Sigmoid colon (tissue), 7 donors: ENCODE results near the gene SPTBN4. TPM values are rescaled to one million over a fixed set of nuclear protein-coding genes. Genes with fewer than 3 reads are reported as not detected.

Experiments
- DNase-seq: peaks from one replicate; pipeline ENCODE4 v3.0.0-alpha.2; 2019
- H3K27ac ChIP-seq, 4 donors: fragments of 200-600 bp; sonication (generic); one replicate each; pipeline ENCODE4 v1.5.1; 2016 to 2019; ENCODE audit warnings: mild to moderate bottlenecking in 1 of 4
- H3K27me3 ChIP-seq, 3 donors: fragments of 200-600 bp; sonication (generic); one replicate each; pipeline ENCODE4 v1.5.1; 2019; ENCODE audit warnings: mild to moderate bottlenecking in 1 of 3
- H3K36me3 ChIP-seq, 4 donors: fragments of 200-600 bp; sonication (generic); one replicate each; pipeline ENCODE4 v1.5.1; 2016 to 2019
- H3K4me1 ChIP-seq, 4 donors: fragments of 200-600 bp; sonication (generic); one replicate each; pipeline ENCODE4 v1.5.1; 2017 to 2019
- H3K4me3 ChIP-seq, 4 donors: fragments of 200-600 bp; sonication (generic); one replicate each; pipeline ENCODE4 v1.5.1; 2017 to 2019; ENCODE audit warnings: mild to moderate bottlenecking in 2 of 4, moderate library complexity in 1 of 4
- H3K9me3 ChIP-seq, 4 donors: fragments of 200-600 bp in 3 of 4; sonication (generic) in 3 of 4; one replicate each; pipeline versions ENCODE4 v1.5.1 to v1.6.1; 2013 to 2019
- CTCF ChIP-seq, 4 experiments: fragments of 450-650 bp in 3 of 4; fragments of 200-600 bp in 1 of 4; IDR thresholded peaks; one replicate each; pipeline ENCODE4 v1.5.1; 2016 to 2019; ENCODE audit warnings: antibody characterized with exemption in 4 of 4, mild to moderate bottlenecking in 3 of 4, moderate library complexity in 2 of 4
- EP300 ChIP-seq, 4 donors: sonication (generic); formaldehyde crosslinking; IDR thresholded peaks; one replicate each; pipeline ENCODE4 v1.6.1; 2017; ENCODE audit warnings: antibody characterized with exemption in 4 of 4
- POLR2A ChIP-seq, 2 donors: fragments of 450-650 bp; IDR thresholded peaks; one replicate each; pipeline ENCODE4 v1.6.1; 2016; ENCODE audit warnings: antibody characterized with exemption in 2 of 2, mild to moderate bottlenecking in 2 of 2, moderate library complexity in 2 of 2
- POLR2AphosphoS5 ChIP-seq, 4 donors: sonication (generic); formaldehyde crosslinking; IDR thresholded peaks; one replicate each; pipeline ENCODE4 v1.6.1; 2017; ENCODE audit warnings: antibody characterized with exemption in 4 of 4
- WGBS, 2 donors: extraction: QIAGEN DNeasy Blood & Tissue Kit; methylation state at CpG; one replicate each; pipeline ENCODE4 v1.1.7; 2013; 5-methylcytosine and 5-hydroxymethylcytosine counted together
- intact Hi-C: fragments of 100-400 bp; cut with DNase I; formaldehyde crosslinking; loops from one replicate; pipeline ENCODE4 v1.15.1; 2023
- polyA plus RNA-seq, 3 donors: library from polyadenylated mRNA; stranded (reverse); fragments of 200-250 nt; gene quantifications; one replicate each; pipeline ENCODE4 v1.2.3, GENCODE V29; 2013
- total RNA-seq, 4 donors: library from RNA; depleted of rRNA; stranded (reverse); fragments of >200 nt; gene quantifications; one replicate each; pipeline ENCODE4 v1.1.0, GENCODE V29; 2016
- donor health status: healthy with polysubstance abuse.
- donor health status: Bipolar disorder and iron deficiency.
- donor health status: healthy.

SPTBN4 gene
- total and polyA plus RNA-seq, 7 donors = 0.23 to 5.0 (median 1.8) TPM; not detected in 1

GRCh38 chr19:40489882-40490230, 23.1 kb downstream of the SPTBN4 start:
- Histone ChIP-seq H3K27ac (no peak overlapping the region), H3K4me1 (peaks cover 0 to 9% (median 3%) of the 10 kb centered on the region in 4 donors), H3K4me3 (no peak overlapping the region), H3K36me3 (no peaks in the 10 kb centered on the region), H3K27me3 (peaks cover 0 to 8% (median 0%) of the 10 kb centered on the region in 3 donors), H3K9me3 (no peaks in the 10 kb centered on the region)
- intact Hi-C loops = no loop called here
- 58 to 77% methylated on average over 25 of the region's 25 CpGs for WGBS, 2 donors
- no peak for DNase-seq
- TF ChIP-seq CTCF (IDR thresholded peaks at IDR 0.05) = no peak
- TF ChIP-seq POLR2A (IDR thresholded peaks at IDR 0.05) = no peak
- no peak for TF ChIP-seq EP300 (IDR thresholded peaks at IDR 0.05)
- no peak for TF ChIP-seq POLR2AphosphoS5 (IDR thresholded peaks at IDR 0.05)

DNA sequence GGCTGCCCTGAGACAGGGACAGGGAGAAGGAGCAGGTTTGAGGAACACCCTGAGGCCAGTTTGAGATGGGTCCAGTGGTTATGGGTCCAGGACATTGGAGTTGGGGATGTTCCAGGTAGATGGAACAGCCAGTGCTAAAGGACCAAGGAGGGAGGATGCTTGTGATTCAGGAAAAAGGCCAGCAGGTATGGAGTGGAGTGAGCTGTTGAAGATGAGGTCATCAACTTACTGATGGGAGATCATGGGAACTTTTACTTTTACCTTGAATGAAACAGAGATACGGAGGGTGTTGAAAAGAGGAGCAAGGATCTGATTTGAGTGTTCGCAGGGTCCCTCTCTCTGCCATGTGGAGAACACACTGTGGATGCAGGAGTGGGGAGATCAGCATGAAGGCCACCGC, 25.5 kb downstream of the SPTBN4 start:
- no peak for DNase-seq
- WGBS, 2 donors = 88 to 94% methylated on average over 3 of the region's 3 CpGs
- Histone ChIP-seq H3K36me3 (no peaks in the 10 kb centered on the region), H3K27ac (no peak overlapping the region), H3K4me3 (no peak overlapping the region), H3K9me3 (no peaks in the 10 kb centered on the region), H3K27me3 (peaks cover 0 to 8% (median 0%) of the 10 kb centered on the region in 3 donors), H3K4me1 (peaks cover 0 to 9% (median 3%) of the 10 kb centered on the region in 4 donors)
- TF ChIP-seq CTCF (IDR thresholded peaks at IDR 0.05) (no peak), EP300 (IDR thresholded peaks at IDR 0.05) (no peak), POLR2AphosphoS5 (IDR thresholded peaks at IDR 0.05) (no peak), POLR2A (IDR thresholded peaks at IDR 0.05) (no peak)
- intact Hi-C loops = no loop called here

DNA sequence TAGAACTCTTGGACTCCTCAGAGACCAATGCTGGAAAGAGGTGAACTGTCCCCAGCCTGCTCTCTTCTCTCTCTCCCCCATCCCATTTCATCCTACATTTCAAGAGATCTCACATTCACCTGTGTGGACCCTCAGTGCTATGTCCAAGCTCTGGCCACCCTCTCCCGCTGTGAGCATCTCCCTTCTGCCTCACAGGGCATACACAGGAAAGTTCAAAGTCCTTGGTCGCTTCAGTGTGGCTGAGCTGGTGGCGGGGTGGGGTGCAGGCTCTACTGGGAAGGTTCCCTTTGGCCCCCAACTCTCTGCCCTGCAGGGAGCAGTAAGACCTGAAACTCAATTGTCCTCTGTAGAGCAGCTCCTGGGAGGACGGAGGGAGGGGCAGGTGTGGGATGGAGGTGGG, 27.0 kb downstream of the SPTBN4 start:
- Histone ChIP-seq H3K4me1 (no peaks in the 10 kb centered on the region), H3K4me3 (no peak overlapping the region), H3K9me3 (no peaks in the 10 kb centered on the region), H3K27ac (no peak overlapping the region), H3K36me3 (no peaks in the 10 kb centered on the region), H3K27me3 (no peaks in the 10 kb centered on the region)
- WGBS, 2 donors = 26 to 44% methylated on average over 4 of the region's 4 CpGs
- no peak for TF ChIP-seq CTCF (IDR thresholded peaks at IDR 0.05)
- intact Hi-C loops = no loop called here
- no peak for DNase-seq

- Histone ChIP-seq H3K4me3 (no peak overlapping the region), H3K27me3 (no peaks in the 10 kb centered on the region), H3K9me3 (no peaks in the 10 kb centered on the region), H3K36me3 (no peaks in the 10 kb centered on the region), H3K4me1 (no peaks in the 10 kb centered on the region), H3K27ac (no peak overlapping the region)
- DNase-seq = no peak
- no peak for TF ChIP-seq POLR2AphosphoS5 (IDR thresholded peaks at IDR 0.05)
- TF ChIP-seq EP300 (IDR thresholded peaks at IDR 0.05) = no peak
- no peak for TF ChIP-seq CTCF (IDR thresholded peaks at IDR 0.05)
- no peak for TF ChIP-seq POLR2A (IDR thresholded peaks at IDR 0.05)
- WGBS, 2 donors = 61 to 77% methylated on average over 1 of the region's 1 CpG
- intact Hi-C loops = no loop called here
Observed at GRCh38 chr19:40494191-40494838, 27.5 kb downstream of the SPTBN4 start.

GRCh38 chr19:40497214-40497613, 30.4 kb downstream of the SPTBN4 start:
- WGBS, 2 donors = 90% methylated on average over 12 of the region's 12 CpGs
- intact Hi-C loops = no loop called here
- Histone ChIP-seq H3K4me3 (no peak overlapping the region), H3K4me1 (no peaks in the 10 kb centered on the region), H3K27me3 (no peaks in the 10 kb centered on the region), H3K36me3 (no peaks in the 10 kb centered on the region), H3K27ac (no peak overlapping the region), H3K9me3 (no peaks in the 10 kb centered on the region)
- no peak for DNase-seq
- no peak for TF ChIP-seq POLR2A (IDR thresholded peaks at IDR 0.05)
- TF ChIP-seq CTCF (IDR thresholded peaks at IDR 0.05) = no peak
- TF ChIP-seq POLR2AphosphoS5 (IDR thresholded peaks at IDR 0.05) = no peak
- TF ChIP-seq EP300 (IDR thresholded peaks at IDR 0.05) = no peak
